K562 (cell line): ENCODE results near the gene MRM2. TPM values are rescaled to one million over a fixed set of nuclear protein-coding genes. Genes with fewer than 3 reads are reported as not detected.

ENCODE experiments used
- ATAC-seq: fragments of 200-7000 bp; cut with Tn5 transposase; 3 replicates; pipeline ENCODE4 v1.9.1; 2020; ENCODE audit warnings: moderate library complexity
- BruUV-seq: library from RNA; stranded (reverse); fragments of 400-500 nt; replicated peaks from 2 replicates; lab custom pipeline; 2021; lab: Mats Ljungman, UMichigan
- CTCF ChIA-PET: fragments of 300-600 bp; formaldehyde crosslinking; extraction: SDS; loops from one replicate; lab custom pipeline; 2021; ENCODE audit warnings: low intra/inter-chr PET ratio; lab: Yijun Ruan, JAX
- POLR2A ChIA-PET: fragments of 300-600, 350-650 bp; sonication (Branson Sonifier 250); formaldehyde crosslinking; extraction: SDS; loops from one replicate; lab custom pipeline; 2021; ENCODE audit warnings: antibody characterized with exemption, inconsistent platforms; lab: Yijun Ruan, JAX
- DNase-seq, 4 experiments: peaks; one replicate each; pipeline versions ENCODE4 v3.0.0 to v3.0.0-alpha.2; 2011 to 2018; ENCODE audit warnings: low spot score in 3 of 4, mixed read lengths in 3 of 4; ENCODE audit errors: extremely low read depth in 1 of 4
- FAIRE-seq: peaks from 2 replicates; lab custom pipeline; 2011; peaks lifted over from hg19 to GRCh38; lab: Jason Lieb, UNC
- H2AFZ ChIP-seq: 2 replicates; pipeline ENCODE4 v1.6.0; 2011; ENCODE audit warnings: low read depth, low read length, control low read depth, inconsistent platforms
- H3K27ac ChIP-seq: fragments of 200-600 bp; 3 replicates; pipeline ENCODE4 v1.8.0; 2011; ENCODE audit warnings: low read depth, mild to moderate bottlenecking, control low read depth, inconsistent platforms, low read length, moderate library complexity, mixed read lengths; ENCODE audit errors: extremely low read depth
- H3K27me3 ChIP-seq, 2 experiments: fragments of 300-600 bp in 1 of 2; 2 replicates in 1 of 2; 3 replicates in 1 of 2; pipeline versions ENCODE4 v1.6.0 to v1.8.0; 2011; ENCODE audit warnings: inconsistent platforms in 2 of 2, low read length in 2 of 2, mild to moderate bottlenecking in 1 of 2, mixed read lengths in 1 of 2, moderate library complexity in 1 of 2; ENCODE audit not compliant: control insufficient read depth in 2 of 2, insufficient read depth in 2 of 2
- H3K36me3 ChIP-seq: fragments of 300-600 bp; 3 replicates; pipeline ENCODE4 v1.8.0; 2011; ENCODE audit warnings: mild to moderate bottlenecking, low read length, inconsistent platforms; ENCODE audit not compliant: control insufficient read depth, insufficient read depth
- H3K4me1 ChIP-seq, 2 experiments: fragments of 200-600 bp in 1 of 2; replicated peaks in 1 of 2; 2 replicates in 1 of 2; 3 replicates in 1 of 2; pipeline versions ENCODE4 v1.5.1 to v1.8.0; 2011; ENCODE audit warnings: inconsistent platforms in 2 of 2, low read length in 2 of 2, mild to moderate bottlenecking in 1 of 2, mixed read lengths in 1 of 2, moderate library complexity in 1 of 2; ENCODE audit not compliant: control insufficient read depth in 2 of 2, insufficient read depth in 2 of 2
- H3K4me2 ChIP-seq: 2 replicates; pipeline ENCODE4 v1.6.1; 2011; ENCODE audit warnings: low read length, control low read depth, inconsistent platforms, mixed read lengths; ENCODE audit not compliant: insufficient read depth
- H3K4me3 ChIP-seq: fragments of 200-600 bp; sonication (generic), shearing (Covaris generic); 2 replicates; pipeline ENCODE4 v1.5.1; 2016; ENCODE audit warnings: control low read depth, inconsistent platforms
- H3K79me2 ChIP-seq: fragments of 200-600 bp; 3 replicates; pipeline ENCODE4 v1.8.0; 2011; ENCODE audit warnings: low read length, inconsistent platforms; ENCODE audit not compliant: control insufficient read depth, insufficient read depth
- H3K9ac ChIP-seq, 2 experiments: 2 replicates each; pipeline versions ENCODE4 v1.6.0 to v1.6.1; 2011; ENCODE audit warnings: low read depth in 2 of 2, low read length in 2 of 2, control low read depth in 1 of 2, inconsistent platforms in 1 of 2, mild to moderate bottlenecking in 1 of 2, mixed read lengths in 1 of 2; ENCODE audit not compliant: insufficient read depth in 1 of 2
- H3K9me1 ChIP-seq: one replicate; pipeline ENCODE4 v1.6.0; 2011; ENCODE audit warnings: inconsistent platforms, mild to moderate bottlenecking, low read length, moderate library complexity; ENCODE audit not compliant: control insufficient read depth, insufficient read depth
- H3K9me3 ChIP-seq: replicated peaks from 2 replicates; pipeline ENCODE4 v1.5.1; 2011; ENCODE audit warnings: low read depth, low read length, inconsistent platforms; ENCODE audit not compliant: control insufficient read depth, insufficient read depth
- H4K20me1 ChIP-seq: replicated peaks from 2 replicates; pipeline ENCODE4 v1.6.1; 2011; ENCODE audit warnings: low read length, inconsistent platforms, mixed read lengths; ENCODE audit not compliant: control insufficient read depth, insufficient read depth
- FOXJ2 ChIP-seq: fragments of 200-800 bp; sonication (Bioruptor generic); IDR thresholded peaks from 2 replicates; pipeline ENCODE4 v1.6.1; 2016; ENCODE audit warnings: missing genetic modification characterization, missing compliant biosample characterization
- HDAC8 ChIP-seq: fragments of 450-650 bp; IDR thresholded peaks from 2 replicates; pipeline ENCODE4 v1.6.1; 2016; ENCODE audit warnings: mild to moderate bottlenecking, missing genetic modification characterization, moderate library complexity, missing compliant biosample characterization
- L3MBTL2 ChIP-seq: fragments of 450-650 bp; IDR thresholded peaks from 2 replicates; pipeline ENCODE4 v1.6.1; 2016; ENCODE audit warnings: mild to moderate bottlenecking, moderate library complexity
- MEF2A ChIP-seq: IDR thresholded peaks from 2 replicates; pipeline ENCODE4 v1.6.1; 2011; ENCODE audit warnings: low read depth, mild to moderate bottlenecking, low read length, moderate library complexity; ENCODE audit not compliant: control insufficient read depth
- NR3C1 ChIP-seq: sonication (generic); formaldehyde crosslinking; IDR thresholded peaks from 2 replicates; pipeline ENCODE4 v1.8.1; 2022; ENCODE audit warnings: missing genetic modification reagents
- PRMT5 ChIP-seq: sonication (generic); formaldehyde crosslinking; IDR thresholded peaks from 2 replicates; pipeline ENCODE4 v1.5.0; 2020; ENCODE audit warnings: missing genetic modification reagents
- ZFP1 ChIP-seq: fragments of 450-650 bp; formaldehyde crosslinking; IDR thresholded peaks from 2 replicates; pipeline ENCODE4 v1.4.0; 2020; ENCODE audit warnings: mild to moderate bottlenecking, mixed read lengths
- ZNF57 ChIP-seq: fragments of 450-650 bp; formaldehyde crosslinking; IDR thresholded peaks from 2 replicates; pipeline ENCODE4 v1.4.0; 2020; ENCODE audit warnings: mild to moderate bottlenecking, moderate library complexity
- WGBS: fragments of 100-300 bp; shearing (Covaris generic); methylation state at CpG from one replicate; pipeline ENCODE4 v1.1.6; 2016; ENCODE audit warnings: low coverage, mixed read lengths; ENCODE audit not compliant: insufficient coverage; ENCODE audit errors: missing lambda C conversion rate; 5-methylcytosine and 5-hydroxymethylcytosine counted together
- in situ Hi-C: fragments of 300-500 bp; cut with MboI; formaldehyde crosslinking; loops from 4 replicates; pipeline ENCODE4 v1.15.0; 2018; ENCODE audit warnings: inconsistent platforms, mixed read lengths
- intact Hi-C: fragments of 100-400 bp; cut with micrococcal nuclease; formaldehyde crosslinking; loops from 2 replicates; pipeline ENCODE4 v1.14.2; 2022
- polyA plus RNA-seq, 8 experiments: library from polyadenylated mRNA; depleted of rRNA in 4 of 8; stranded (reverse) in 5 of 8; unstranded in 3 of 8; fragments of >200 nt; fragmentation: Nextera tagmentation in 2 of 8; fragmentation: Illumina TruSeq in 1 of 8; extraction: Ambion mirVana in 2 of 8; extraction: Trizol in 1 of 8; gene quantifications; 2 replicates each; pipeline versions ENCODE4 v1.2.1 to v1.2.3, GENCODE V29; 2011 to 2014; ENCODE audit warnings: inconsistent platforms in 1 of 8, missing spikeins in 1 of 8
- total RNA-seq, 7 experiments: library from RNA; depleted of rRNA in 6 of 7; stranded (reverse); fragments of >200 nt in 6 of 7; fragmentation: Illumina TruSeq in 2 of 7; extraction: Trizol in 2 of 7; gene quantifications; 2 replicates each; pipeline versions ENCODE4 v1.2.1 to v1.2.3, GENCODE V29; 2011 to 2021; ENCODE audit warnings: low replicate concordance in 1 of 7
- TF ChIP-seq, protein P1 (sequence below): IDR thresholded peaks from 3 replicates; pipeline ENCODE4 v1.6.1; 2011; ENCODE audit warnings: borderline replicate concordance, mild to moderate bottlenecking; ENCODE audit not compliant: insufficient read length, insufficient read depth

MRM2 gene
- total and polyA plus RNA-seq, 9 of the 15 experiments (the other 6 are each of a cell fraction or from before 2014, with no cell fraction given): 32.4 to 116 (median 50.5) TPM

DNA sequence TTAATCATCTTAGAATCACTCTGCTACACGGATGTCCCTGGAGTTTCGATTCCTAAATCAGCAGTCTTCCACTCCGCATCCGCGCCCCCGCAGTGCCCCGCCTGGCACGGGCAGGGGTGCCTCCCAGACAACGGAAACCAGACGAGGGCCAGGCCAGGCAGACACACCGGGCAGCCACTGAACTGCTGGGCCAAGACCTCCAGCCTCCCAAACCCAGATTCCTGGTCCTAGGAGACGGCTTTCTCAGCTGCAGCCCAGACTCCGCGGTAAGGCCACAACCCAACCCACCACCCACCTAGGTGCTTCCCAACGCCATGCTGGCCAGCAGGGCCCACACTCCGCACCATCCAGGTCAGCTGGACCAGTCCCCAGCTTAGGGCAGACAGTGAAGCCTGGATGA, 42.5 kb downstream of the MRM2 start:
- H3K36me3 ChIP-seq: peaks cover 56% of the 10 kb centered on the region; the same call in 2 of the 3 replicates
- H3K4me2 ChIP-seq: no peak overlapping the region
- peaks cover 0 to 24% of the 10 kb centered on the region in 2 experiments; a peak in 2 of 5 replicates for H3K4me1 ChIP-seq
- no peak overlapping the region for H3K4me3 ChIP-seq
- in situ Hi-C loops (no loop called here), intact Hi-C loops (no loop called here)
- TF ChIP-seq HDAC8 (tag): no peak
- no peak for TF ChIP-seq L3MBTL2
- TF ChIP-seq NR3C1 (CRISPR knock-in tag): no peak
- no peak for TF ChIP-seq ZNF57 (CRISPR knock-in tag)
- TF ChIP-seq ZFP1 (CRISPR knock-in tag): no peak
- TF ChIP-seq FOXJ2 (tag): no peak
- no peak for TF ChIP-seq MEF2A
- TF ChIP-seq, protein P1, sequence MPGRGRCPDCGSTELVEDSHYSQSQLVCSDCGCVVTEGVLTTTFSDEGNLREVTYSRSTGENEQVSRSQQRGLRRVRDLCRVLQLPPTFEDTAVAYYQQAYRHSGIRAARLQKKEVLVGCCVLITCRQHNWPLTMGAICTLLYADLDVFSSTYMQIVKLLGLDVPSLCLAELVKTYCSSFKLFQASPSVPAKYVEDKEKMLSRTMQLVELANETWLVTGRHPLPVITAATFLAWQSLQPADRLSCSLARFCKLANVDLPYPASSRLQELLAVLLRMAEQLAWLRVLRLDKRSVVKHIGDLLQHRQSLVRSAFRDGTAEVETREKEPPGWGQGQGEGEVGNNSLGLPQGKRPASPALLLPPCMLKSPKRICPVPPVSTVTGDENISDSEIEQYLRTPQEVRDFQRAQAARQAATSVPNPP: no peak
- TF ChIP-seq PRMT5 (CRISPR knock-in tag): no peak
- no peak for ATAC-seq
- H3K9me1 ChIP-seq: no peaks in the 10 kb centered on the region
- H3K79me2 ChIP-seq: no peaks in the 10 kb centered on the region
- no peak for FAIRE-seq
- DNase-seq: no peak
- CTCF ChIA-PET: no interaction called here
- no peak overlapping the region for H3K9ac ChIP-seq
- BruUV-seq: no TSS peak
- POLR2A ChIA-PET: no interaction called here
- H3K27me3 ChIP-seq: no peaks in the 10 kb centered on the region
- H2AFZ ChIP-seq: no peak overlapping the region
- H3K27ac ChIP-seq: no peak overlapping the region
- 97% methylated on average over 16 of the region's 16 CpGs for WGBS
- H3K9me3 ChIP-seq: no peaks in the 10 kb centered on the region
- 0 out of 2 replicates have a peak, but pooled peaks cover 3% of the 10 kb centered on the region for H4K20me1 ChIP-seq
